Right renal cortex interstitium (tissue), 3 donors: ENCODE measurements around the gene CCNO. TPM values are rescaled to one million over a fixed set of nuclear protein-coding genes. Genes with fewer than 3 reads are reported as not detected.

Experiments used
- DNase-seq, 3 donors: peaks; one replicate each; pipeline ENCODE4 v3.0.0-alpha.2; 2013; ENCODE audit warnings: low read depth in 3 of 3, low spot score in 2 of 3
- polyA plus RNA-seq, 3 donors: library from polyadenylated mRNA; unstranded; fragments of 120-200 nt; gene quantifications; one replicate each; pipeline ENCODE4 v1.2.1, GENCODE V29; 2013; ENCODE audit not compliant: insufficient read length in 3 of 3

Gene CCNO
- polyA plus RNA-seq, 3 donors = 3.4 to 6.9 (median 5.8) TPM

DNA sequence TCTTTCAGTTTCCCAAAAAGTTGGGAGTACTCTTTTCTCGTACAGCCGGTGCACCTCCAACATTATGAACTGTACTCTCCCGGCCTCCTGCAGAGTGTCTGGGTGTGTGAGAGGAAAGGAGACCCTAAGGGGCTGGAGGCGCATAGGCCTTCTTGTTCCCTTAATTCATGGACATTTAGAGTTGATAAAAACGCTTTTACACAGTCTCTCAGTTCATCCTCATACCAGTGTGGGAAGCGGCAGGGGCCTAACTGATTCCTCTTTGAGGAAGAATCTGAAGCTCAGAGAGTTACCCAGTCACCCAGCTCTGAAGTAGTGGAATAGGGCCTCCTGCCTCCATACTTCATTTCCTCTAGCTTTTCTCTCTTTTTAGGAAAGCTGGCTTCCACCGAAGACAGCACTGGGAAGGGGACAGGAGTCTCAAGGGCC, 9.6 kb downstream of the CCNO start:
- DNase-seq = no peak

DNA sequence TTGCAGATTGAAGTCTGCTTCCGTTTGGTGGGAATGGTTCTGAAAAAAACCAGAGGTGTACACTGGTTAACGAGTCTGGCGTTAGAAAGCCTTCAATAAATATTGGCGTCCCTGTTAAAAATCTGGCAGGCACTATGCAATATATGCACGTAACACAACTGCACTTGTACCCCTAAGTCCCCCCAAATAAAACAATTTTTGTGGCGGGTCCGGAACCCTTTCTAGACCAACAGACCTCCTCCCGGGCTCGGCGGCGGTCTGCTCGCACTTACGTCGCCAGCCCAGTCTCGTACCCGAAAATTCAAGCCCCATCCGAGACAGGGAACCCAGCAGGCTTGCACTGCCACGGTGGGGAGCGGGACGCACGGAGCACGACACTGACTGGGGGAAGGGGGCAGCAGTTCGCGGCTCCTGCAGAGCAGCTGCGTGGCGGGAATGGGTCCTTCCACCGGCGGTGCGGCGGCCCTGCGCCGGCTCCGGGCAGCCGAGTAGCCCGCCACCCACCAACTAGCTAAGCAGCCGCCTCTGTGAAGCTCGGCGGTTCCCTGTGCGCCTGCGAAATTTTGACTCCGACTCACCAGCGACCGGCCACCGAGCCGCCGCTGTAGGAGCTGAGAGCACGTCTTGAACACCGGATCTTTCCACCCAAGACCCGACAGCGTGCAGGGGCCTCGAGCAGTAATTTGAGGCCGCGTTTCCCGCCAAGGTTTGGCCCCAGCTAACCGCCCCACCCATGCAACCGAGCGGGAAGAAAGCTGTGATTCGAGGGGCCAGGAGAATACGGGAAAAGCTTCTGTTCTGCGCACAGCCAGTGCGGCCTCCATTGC, 10.2 kb downstream of the CCNO start:
- no peak for DNase-seq

DNA sequence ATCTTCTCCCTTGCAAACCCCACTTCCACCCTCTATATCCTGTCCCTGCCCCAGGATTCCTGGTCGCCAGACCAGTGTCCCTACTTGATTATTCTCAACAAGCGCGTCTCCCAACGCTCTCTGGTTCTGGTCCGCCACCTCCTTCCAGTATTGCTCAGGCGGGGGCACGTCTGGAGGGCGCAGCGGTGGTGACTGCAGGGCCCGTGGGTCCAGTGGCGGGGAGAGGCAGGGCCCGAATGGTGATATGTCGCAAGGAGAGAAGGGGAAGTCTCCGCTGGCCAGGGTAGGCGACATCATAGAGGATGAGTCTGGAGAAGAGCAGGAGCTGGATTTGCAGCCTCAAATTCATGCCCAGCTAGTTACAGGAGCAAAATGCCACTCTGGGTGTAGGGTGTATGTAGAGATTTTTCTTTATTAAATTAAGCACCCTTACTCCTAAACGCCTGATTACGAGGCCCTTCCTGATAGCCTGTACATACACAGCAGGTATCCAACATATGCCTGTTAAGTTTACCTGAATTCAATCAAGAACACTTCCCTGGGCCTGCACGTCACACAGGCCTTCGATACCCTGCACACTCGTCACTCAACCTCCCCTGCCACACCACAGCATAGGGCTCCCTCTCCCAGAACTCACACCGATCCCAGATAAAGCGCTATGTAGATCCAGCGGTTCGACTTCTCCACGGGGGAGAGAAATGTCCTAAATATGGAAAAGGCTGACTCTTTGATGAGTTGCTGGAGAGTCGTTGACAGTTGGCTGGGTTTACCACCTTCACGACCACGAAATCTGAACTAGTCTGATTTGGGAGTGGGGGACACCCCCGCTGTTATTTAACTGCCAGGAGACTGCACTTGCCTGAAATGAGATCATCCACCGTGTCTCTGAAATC, 11.1 kb downstream of the CCNO start:
- no peak for DNase-seq

DNA sequence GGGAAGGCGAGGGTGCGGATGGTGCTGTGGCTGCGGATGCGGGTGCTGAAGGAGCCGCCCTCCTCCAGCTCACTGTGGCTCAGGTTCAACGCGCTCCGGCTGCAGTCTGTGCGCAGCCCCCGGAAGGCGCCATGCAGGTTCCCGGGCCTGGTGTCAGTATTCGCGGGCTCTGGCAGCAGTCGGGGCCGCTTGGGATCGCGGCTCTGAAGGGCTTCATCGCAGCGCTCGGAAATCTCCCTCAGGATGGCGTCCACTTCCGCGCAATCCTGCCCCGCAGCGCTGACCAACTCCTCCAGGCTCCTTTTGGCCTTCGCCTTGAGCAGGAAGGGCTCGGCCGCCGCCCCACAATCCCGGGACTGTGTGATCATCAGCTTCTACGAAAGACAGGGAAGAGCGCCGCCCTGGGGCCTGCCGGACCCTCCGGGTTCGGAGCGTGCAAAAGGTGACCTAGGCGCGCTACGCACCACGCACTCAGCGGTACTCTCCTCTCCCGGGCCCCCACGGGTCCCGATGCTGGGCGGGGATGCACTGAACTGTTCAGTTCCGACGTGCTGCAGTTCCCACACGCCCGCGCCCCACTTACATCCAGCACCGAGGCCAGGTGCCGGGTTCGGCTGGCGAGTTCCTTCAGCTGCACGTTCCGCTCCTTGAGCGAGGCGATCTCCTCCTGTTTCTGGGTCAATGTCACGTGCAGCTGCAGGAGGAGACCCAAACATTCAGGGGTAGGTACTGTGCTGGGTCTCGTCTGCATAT, 12.8 kb downstream of the CCNO start:
- no peak for DNase-seq

DNA sequence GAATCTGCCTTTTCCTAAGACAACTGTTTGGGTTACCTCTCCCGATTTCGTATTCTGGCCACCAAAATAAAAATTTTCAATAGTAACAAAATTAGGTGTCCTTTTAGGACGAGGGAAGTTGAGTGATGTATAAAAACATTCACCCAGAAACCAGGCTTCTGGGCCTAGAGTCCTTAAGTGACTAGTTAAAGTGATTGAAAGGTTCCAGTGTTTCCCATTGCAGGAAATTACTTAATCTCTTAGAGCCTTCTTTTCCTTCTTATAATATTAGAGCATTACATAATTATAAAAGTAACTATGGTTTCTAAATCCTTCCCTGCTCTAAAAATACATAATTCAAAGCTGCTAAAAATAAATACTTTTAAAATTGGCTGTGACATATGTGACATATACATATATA, 13.6 kb downstream of the CCNO start:
- no peak for DNase-seq

DNA sequence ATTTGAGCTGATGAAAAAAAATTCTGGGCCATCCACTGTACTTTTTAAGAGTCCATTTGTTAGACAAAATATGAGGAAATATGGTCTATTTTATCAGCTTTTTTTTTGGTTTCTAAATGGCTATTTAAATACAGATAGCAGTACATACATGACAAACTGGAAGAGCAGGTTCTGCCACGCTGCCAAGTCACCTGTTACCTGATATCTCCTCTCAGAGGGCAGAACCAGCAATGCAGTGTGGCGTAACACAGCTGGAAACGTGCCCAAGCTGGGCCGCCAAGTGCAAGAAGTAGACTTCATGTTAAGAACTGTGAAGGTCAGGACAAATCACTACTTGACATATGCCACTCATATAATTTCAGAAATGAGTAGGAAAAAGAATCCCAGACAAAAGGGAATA, 14.4 kb downstream of the CCNO start:
- DNase-seq = no peak

DNA sequence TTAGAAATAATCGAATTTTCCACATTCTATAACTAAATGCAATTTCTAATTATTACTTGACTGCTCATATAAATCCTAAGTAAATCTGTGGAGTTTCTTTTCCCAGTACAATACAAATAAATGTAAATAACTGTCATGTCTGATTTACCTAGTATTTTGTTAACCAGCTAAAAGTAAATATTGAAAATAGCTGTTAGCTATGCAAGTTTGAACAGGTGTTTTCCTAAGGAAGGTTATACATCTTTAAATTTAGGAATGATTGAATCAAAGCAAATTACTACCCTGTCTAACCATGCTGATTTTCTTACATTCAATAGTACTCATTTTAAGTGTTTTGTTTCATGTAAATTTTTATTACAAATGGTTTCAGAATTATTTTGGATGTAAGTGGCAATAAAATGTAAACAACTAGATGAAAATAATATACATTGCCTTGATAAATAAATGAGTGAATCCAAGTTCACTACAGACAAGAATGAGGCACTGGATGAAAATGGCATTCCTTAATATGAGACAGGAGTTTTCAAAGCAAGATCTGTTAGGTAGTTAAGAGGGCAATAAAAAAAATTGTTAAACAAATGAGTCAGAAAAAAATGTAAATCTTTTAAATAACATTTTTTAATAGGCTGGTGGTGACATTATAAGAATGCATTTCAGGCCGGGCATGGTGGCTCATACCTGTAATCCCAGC, 22.1 kb downstream of the CCNO start:
- no peak for DNase-seq

DNA sequence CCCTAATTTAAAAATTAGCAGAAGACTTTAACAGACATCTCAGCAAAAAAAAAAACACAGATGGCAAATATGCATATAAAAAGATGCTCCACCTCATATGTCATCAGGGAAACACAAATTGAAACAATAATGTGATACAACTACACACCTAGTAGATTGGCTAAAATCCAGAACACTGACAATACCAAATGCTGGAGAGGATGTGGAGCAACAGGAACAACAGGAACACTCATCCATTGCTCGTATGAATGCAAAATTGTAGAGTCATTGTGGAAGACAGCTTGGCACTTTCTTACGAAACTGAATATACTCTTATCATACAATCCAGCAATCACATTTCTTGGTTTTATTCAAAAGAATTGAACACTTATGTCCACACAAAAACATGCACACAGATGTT, 28.4 kb downstream of the CCNO start:
- DNase-seq = no peak

DNA sequence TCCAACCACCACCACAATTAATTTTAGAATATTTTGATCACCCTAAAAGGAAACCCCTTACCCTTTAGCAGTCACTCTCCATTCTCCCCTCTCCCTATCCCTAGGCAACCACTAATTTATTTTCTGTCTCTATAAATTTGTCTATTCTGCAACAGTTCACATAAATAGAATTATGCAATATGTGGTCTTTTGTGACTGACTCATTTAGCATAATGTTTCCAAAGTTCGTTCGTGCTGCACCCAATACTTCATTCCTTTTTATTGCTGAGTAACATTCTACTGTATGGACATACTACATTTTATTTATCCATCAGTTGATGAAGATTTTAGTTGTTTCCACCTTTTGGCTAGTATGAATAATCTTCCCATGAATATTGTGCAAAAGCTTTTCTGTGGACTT, 42.2 kb downstream of the CCNO start:
- DNase-seq = no peak

DNA sequence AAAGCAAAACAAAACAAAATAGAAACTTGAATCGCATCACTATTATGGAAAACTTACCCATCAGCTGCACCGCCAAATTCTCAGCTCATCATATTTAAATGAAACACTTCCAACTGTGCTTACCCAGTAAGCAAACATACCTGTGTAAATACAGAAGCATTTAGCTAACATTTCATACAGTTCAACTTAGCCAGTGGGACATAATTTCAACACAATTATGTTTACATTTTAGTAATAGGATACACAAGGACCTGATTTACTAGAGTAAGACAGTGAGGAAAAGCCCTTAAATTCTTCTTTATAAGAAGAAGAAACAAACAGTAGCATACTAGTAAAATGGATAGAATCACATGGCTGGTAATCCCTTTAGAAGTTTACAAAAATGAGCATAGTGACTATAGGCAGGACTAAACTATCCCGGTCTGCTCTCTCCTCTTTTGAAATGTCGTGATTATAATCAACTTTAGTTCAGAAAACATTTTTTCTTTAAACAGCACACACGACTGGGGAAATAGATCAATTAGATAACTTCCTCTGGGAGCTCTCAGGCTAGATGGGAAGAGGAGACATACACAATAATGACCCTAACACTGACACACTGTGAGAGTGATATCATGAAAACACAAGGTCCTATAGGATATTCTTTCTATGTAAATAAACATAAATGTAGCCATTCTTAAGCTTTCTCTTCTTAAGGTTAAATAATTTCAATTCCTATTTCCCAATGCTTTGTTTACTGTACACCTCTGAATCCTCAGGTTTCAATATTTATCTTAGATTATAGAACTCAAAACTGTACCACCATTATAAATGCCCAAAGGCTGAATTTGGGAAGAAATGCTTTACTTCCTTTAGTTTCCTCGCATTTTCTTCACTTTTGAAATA, 44.5 kb downstream of the CCNO start:
- no peak for DNase-seq

DNA sequence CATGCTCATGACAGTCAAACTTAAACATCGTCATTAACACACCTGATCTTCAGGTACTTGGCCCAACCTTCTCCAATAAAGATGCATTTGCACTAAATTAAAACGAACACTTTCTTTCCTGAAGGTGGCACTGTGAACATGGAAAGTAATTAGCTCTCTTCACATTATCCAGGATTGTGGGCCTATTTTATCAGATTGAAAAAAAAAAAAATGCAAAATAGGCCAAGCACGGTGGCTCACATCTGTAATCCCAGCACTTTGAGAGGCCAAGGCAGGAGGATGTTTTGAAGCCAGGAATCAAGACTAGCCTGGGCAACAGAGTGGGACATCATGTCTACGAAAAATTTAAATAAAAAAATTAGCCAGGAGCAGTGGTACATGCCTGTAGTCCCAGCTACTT, 46.0 kb downstream of the CCNO start:
- no peak for DNase-seq

Other genes with a start within 250 kb of the CCNO start
- gene ESM1, start 248.0 kb downstream of the CCNO start, polyA plus RNA-seq = 10 to 100 TPM; 13.3 to 15.6 (median 15.1) TPM
- under 1 TPM in 2 of 3 donors, not detected in 1; 0.14 to 0.19 TPM for gene GZMK, start 209.4 kb downstream of the CCNO start, polyA plus RNA-seq
- gene GZMA, start 131.0 kb downstream of the CCNO start, polyA plus RNA-seq = 1 to 10 TPM in 1 of 3 donors, under 1 TPM in 2; 0.54 to 1.1 (median 0.83) TPM
- 10 to 100 TPM; 79.3 to 84.0 (median 80.5) TPM for gene GPX8, start 73.4 kb downstream of the CCNO start, polyA plus RNA-seq
- gene CDC20B, start 60.4 kb downstream of the CCNO start, polyA plus RNA-seq = under 1 TPM; 0.69 to 0.89 (median 0.87) TPM
- under 1 TPM; 0.76 to 0.94 (median 0.83) TPM for gene MCIDAS, start 6.3 kb downstream of the CCNO start, polyA plus RNA-seq
- 10 to 100 TPM; 42.0 to 48.9 (median 48.6) TPM for gene DHX29, start 74.1 kb upstream of the CCNO start, polyA plus RNA-seq
- 100 to 1,000 TPM in 1 of 3 donors, 10 to 100 TPM in 2; 92.9 to 100 (median 99.5) TPM for gene MTREX, start 74.4 kb upstream of the CCNO start, polyA plus RNA-seq